DMS79 treated with DMSO at 0.1 percent for 48 hours (cell line): ENCODE data around the gene PTMS.
"Not testable (repeated sequence)": the region's sequence is repeated elsewhere in the genome, so short reads cannot be mapped to it uniquely, and the experiment has no call there.

ENCODE experiments used
- DNase-seq: peaks from one replicate; lab custom pipeline; 2025; lab: John Stamatoyannopoulos, UW

The PTMS gene

GRCh38 chr12:6765634-6766581 is at the start of gene PTMS:
PTMS (plus strand) TSS chr12:6766363; CDS start chr12:6766706, 343 bp downstream.
- peak; percentile 89 for DNase-seq

GRCh38 chr12:6716874-6717437 is 49.2 kb upstream of the PTMS start:
- no peak for DNase-seq

GRCh38 chr12:6722863-6723262 is 43.3 kb upstream of the PTMS start:
- DNase-seq = no peak

- peak; percentile 99 for DNase-seq
These were observed 42.4 kb upstream of the PTMS start, which contains the start of gene COPS7A for GRCh38 chr12:6723607-6724408. COPS7A (plus strand) TSS chr12:6724046; CDS start chr12:6724657, 611 bp downstream.

GRCh38 chr12:6724409-6724797 is 41.8 kb upstream of the PTMS start:
- DNase-seq = peak; percentile 44

- no peak for DNase-seq
These were observed 40.8 kb upstream of the PTMS start for GRCh38 chr12:6725350-6725749.

- no peak for DNase-seq
These were observed 37.0 kb upstream of the PTMS start for GRCh38 chr12:6729186-6729585.

GRCh38 chr12:6730169-6730568 is 36.0 kb upstream of the PTMS start:
- DNase-seq = no peak

GRCh38 chr12:6734506-6735387 is 31.4 kb upstream of the PTMS start:
- no peak for DNase-seq

GRCh38 chr12:6735448-6736191 is 30.5 kb upstream of the PTMS start:
- peak; percentile 90 for DNase-seq

GRCh38 chr12:6736754-6737153 is 29.4 kb upstream of the PTMS start:
- DNase-seq = no peak

GRCh38 chr12:6742080-6742479 is 24.1 kb upstream of the PTMS start:
- not testable (repeated sequence) for DNase-seq

- no peak for DNase-seq
These were observed 23.3 kb upstream of the PTMS start for GRCh38 chr12:6742834-6743233.

GRCh38 chr12:6743300-6743699 is 22.9 kb upstream of the PTMS start:
- not testable (repeated sequence) for DNase-seq

- DNase-seq = no peak
These were observed 20.2 kb upstream of the PTMS start for GRCh38 chr12:6745741-6746525.

- no peak for DNase-seq
These were observed 18.9 kb upstream of the PTMS start for GRCh38 chr12:6747216-6747615.

- no peak for DNase-seq
These were observed 17.4 kb upstream of the PTMS start for GRCh38 chr12:6748761-6749160.

- no peak for DNase-seq
These were observed 15.7 kb upstream of the PTMS start for GRCh38 chr12:6750506-6750905.

GRCh38 chr12:6751767-6752166 is 14.4 kb upstream of the PTMS start:
- DNase-seq = no peak
